Brain microvascular endothelial cell (primary cell): ENCODE results near the gene PACS1.

Source experiments
- DNase-seq: peaks from one replicate; pipeline ENCODE4 v3.0.0-alpha.2; 2020
- H3K27ac ChIP-seq: fragments of 250-450 bp; sonication (Bioruptor Pico); 2 replicates; pipeline ENCODE4 v1.5.1; 2020; ENCODE audit warnings: mild to moderate bottlenecking, moderate library complexity
- H3K27me3 ChIP-seq: fragments of 250-450 bp; sonication (Bioruptor Pico); replicated peaks from 2 replicates; pipeline ENCODE4 v1.5.1; 2020; ENCODE audit warnings: mild to moderate bottlenecking
- H3K36me3 ChIP-seq: fragments of 250-450 bp; sonication (Bioruptor Pico); replicated peaks from 2 replicates; pipeline ENCODE4 v1.5.1; 2020; ENCODE audit warnings: mild to moderate bottlenecking
- H3K4me3 ChIP-seq: 2 replicates; pipeline ENCODE4 v1.5.1; 2011; ENCODE audit warnings: low read depth, mild to moderate bottlenecking, control low read depth, low read length, moderate library complexity
- CTCF ChIP-seq: IDR thresholded peaks from 2 replicates; pipeline ENCODE4 v1.5.1; 2011; ENCODE audit warnings: low read depth, mild to moderate bottlenecking, moderate library complexity, low read length, control low read depth, inconsistent platforms; ENCODE audit errors: missing control alignments
- in situ Hi-C: cut with HindIII; loops from 2 replicates; pipeline ENCODE4 v1.10.0; 2017; ENCODE audit warnings: low sequenced_read_pairs, low pct_ligation_motif_present

PACS1 gene

GRCh38 chr11:66239998-66240780 is 170.1 kb downstream of the PACS1 start:
- H3K27ac ChIP-seq: no peak overlapping the region
- in situ Hi-C loops: no loop called here
- no peaks in the 10 kb centered on the region for H3K27me3 ChIP-seq
- H3K4me3 ChIP-seq: no peak overlapping the region
- peaks cover 88% of the 10 kb centered on the region for H3K36me3 ChIP-seq
- no peak for DNase-seq
- no peak for TF ChIP-seq CTCF

- Histone ChIP-seq H3K36me3 (peaks cover 83% of the 10 kb centered on the region), H3K27me3 (no peaks in the 10 kb centered on the region), H3K4me3 (no peak overlapping the region), H3K27ac (no peak overlapping the region)
- no peak for DNase-seq
- in situ Hi-C loops: no loop called here
- TF ChIP-seq CTCF: no peak
These were observed 170.7 kb downstream of the PACS1 start for GRCh38 chr11:66240781-66241136.

DNA sequence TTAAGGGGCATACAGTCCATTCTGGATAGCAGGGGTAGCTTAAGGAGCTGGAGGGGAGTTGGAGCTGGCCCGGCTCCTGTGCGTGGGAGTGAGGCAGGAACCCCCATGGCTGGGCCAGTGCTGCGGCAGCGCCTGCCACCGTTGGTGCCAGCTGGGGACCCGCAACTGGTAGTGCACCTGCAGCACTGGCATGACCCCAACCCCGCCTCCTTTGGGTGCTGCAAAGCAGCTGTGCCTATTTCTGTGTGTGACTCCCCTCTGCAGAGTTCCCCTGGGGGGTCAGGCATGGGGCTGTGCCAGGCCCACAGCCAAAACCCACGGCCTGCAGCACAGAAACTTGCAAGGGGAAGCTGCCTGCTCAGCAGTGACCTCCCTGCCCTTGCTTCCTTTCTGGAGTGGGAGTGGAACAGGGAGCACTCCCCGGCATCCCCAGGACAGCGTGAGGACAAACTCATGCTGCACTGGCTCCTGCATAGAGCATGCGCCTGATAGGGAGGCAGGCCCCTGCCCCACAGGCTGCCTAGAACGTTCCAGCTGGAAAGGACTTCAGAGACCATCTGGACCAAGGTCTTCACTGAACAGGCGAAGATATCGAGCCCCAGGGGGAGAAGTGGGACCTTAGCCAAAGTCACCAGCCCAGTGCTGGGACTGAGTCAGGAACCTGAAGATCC is 172.2 kb downstream of the PACS1 start:
- no peak for DNase-seq
- Histone ChIP-seq H3K27ac (no peak overlapping the region), H3K4me3 (no peak overlapping the region), H3K27me3 (no peaks in the 10 kb centered on the region), H3K36me3 (peaks cover 78% of the 10 kb centered on the region)
- TF ChIP-seq CTCF: no peak
- in situ Hi-C loops: no loop called here

DNA sequence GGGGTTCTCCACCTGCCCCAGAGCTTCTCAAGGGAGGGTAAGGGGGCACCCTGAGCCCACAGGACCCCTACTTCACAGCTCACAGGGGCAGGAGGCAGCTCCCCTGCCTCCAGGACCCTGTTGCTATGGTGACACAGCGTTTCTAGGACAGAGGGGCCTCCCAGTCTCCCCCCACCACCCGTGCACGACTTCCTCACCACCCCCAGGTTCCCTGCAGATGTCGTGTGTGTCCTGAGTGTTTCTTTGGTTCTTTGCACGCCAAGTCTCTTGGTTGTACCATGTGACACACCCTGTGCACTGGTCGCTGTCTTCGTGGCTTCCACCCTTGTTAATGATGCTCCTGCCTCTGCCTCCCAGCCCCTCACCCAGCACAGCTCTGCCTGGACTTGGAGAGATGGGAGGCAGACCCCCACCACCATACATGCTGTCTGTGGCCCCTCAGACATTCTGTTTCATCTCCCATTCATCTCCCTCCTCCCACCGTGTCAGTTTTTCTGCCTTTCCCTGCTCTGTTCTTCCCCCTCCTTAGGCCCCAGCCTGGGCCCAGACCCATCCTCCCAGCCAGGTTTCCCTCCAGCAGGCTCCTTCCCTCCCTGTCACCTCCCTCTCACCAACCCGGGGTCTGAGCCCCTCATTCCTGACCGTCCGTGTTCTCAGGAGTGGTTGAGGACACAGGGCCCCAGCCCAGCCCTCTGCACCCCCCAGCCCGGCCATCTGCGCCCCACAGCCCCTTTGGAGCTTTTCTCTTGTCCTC is 173.9 kb downstream of the PACS1 start:
- Histone ChIP-seq H3K4me3 (no peak overlapping the region), H3K27me3 (no peaks in the 10 kb centered on the region), H3K36me3 (peaks cover 69% of the 10 kb centered on the region), H3K27ac (no peak overlapping the region)
- no peak for DNase-seq
- TF ChIP-seq CTCF: no peak
- in situ Hi-C loops: no loop called here

- DNase-seq: no peak
- TF ChIP-seq CTCF: no peak
- Histone ChIP-seq H3K4me3 (no peak overlapping the region), H3K36me3 (peaks cover 54% of the 10 kb centered on the region), H3K27me3 (no peaks in the 10 kb centered on the region), H3K27ac (no peak overlapping the region)
- in situ Hi-C loops: no loop called here
These were observed 177.2 kb downstream of the PACS1 start for GRCh38 chr11:66247295-66247694.
